ENCODE data around the gene FAM53B. TPM values are rescaled to one million over a fixed set of nuclear protein-coding genes. Genes with fewer than 3 reads are reported as not detected.

The FAM53B gene
- total RNA-seq, 4 donors from 2014 or later, result 60.8 to 84.8 (median 78.8) TPM

- TF ChIP-seq CTCF (IDR thresholded peaks at IDR 0.05), result no peak
- no peak for TF ChIP-seq EP300 (IDR thresholded peaks at IDR 0.05)
- TF ChIP-seq POLR2A (IDR thresholded peaks at IDR 0.05), result no peak
- WGBS, 2 donors, result 58 to 66% methylated on average over 22 to 26 of the region's 26 CpGs
- no peak overlapping the region for H3K4me3 ChIP-seq
- H3K36me3 ChIP-seq, result no peaks in the 10 kb centered on the region
- peaks cover 0 to 10% (median 0%) of the 10 kb centered on the region in 4 donors for H3K9me3 ChIP-seq
- no peak for DNase-seq (ENCODE audit: low spot score in 2 of 2)
- peaks cover 0 to 46% (median 6%) of the 10 kb centered on the region in 4 donors for H3K4me1 ChIP-seq
- no peaks in the 10 kb centered on the region for H3K27me3 ChIP-seq
- peak overlapping the region in 1 of 4 donors; percentile 50 for H3K27ac ChIP-seq
Observed at GRCh38 chr10:124592736-124593430, 151.3 kb downstream of the FAM53B start.

GRCh38 chr10:124592101-124592500 lies 152.1 kb downstream of the FAM53B start:
- no peak for DNase-seq (ENCODE audit: low spot score in 2 of 2)
- whole genome bisulfite sequencing, 2 donors, result 73 to 91% methylated on average over 4 to 7 of the region's 7 CpGs

GRCh38 chr10:124591123-124591495 lies 153.1 kb downstream of the FAM53B start:
- 80 to 81% methylated on average over 4 of the region's 5 CpGs for WGBS, 2 donors
- Histone ChIP-seq H3K36me3 (no peaks in the 10 kb centered on the region), H3K4me3 (no peak overlapping the region), H3K27me3 (no peaks in the 10 kb centered on the region), H3K9me3 (peaks cover 0 to 10% (median 0%) of the 10 kb centered on the region in 4 donors), H3K27ac (peak overlapping the region in 2 of 4 donors; percentile 88), H3K4me1 (peaks cover 0 to 44% (median 6%) of the 10 kb centered on the region in 4 donors)
- TF ChIP-seq POLR2A (IDR thresholded peaks at IDR 0.05) (no peak), CTCF (IDR thresholded peaks at IDR 0.05) (no peak), EP300 (IDR thresholded peaks at IDR 0.05) (no peak)
- no peak for DNase-seq (ENCODE audit: low spot score in 2 of 2)

More at GRCh38 chr10:124592101-124592500, 152.1 kb downstream of the FAM53B start:
- Histone ChIP-seq H3K4me3 (no peak overlapping the region), H3K27ac (peak overlapping the region in 1 of 4 donors; percentile 50), H3K36me3 (no peaks in the 10 kb centered on the region), H3K27me3 (no peaks in the 10 kb centered on the region), H3K9me3 (peaks cover 0 to 10% (median 0%) of the 10 kb centered on the region in 4 donors), H3K4me1 (peaks cover 0 to 44% (median 6%) of the 10 kb centered on the region in 4 donors)
- TF ChIP-seq EP300 (IDR thresholded peaks at IDR 0.05) (no peak), POLR2A (IDR thresholded peaks at IDR 0.05) (no peak), CTCF (IDR thresholded peaks at IDR 0.05) (no peak)

- no peak overlapping the region for H3K4me3 ChIP-seq
- TF ChIP-seq POLR2A (IDR thresholded peaks at IDR 0.05) (no peak), EP300 (IDR thresholded peaks at IDR 0.05) (no peak), CTCF (IDR thresholded peaks at IDR 0.05) (peak in 2 of 5 experiments; percentile 39 to 42)
Observed at GRCh38 chr10:124590216-124591122, 153.7 kb downstream of the FAM53B start.

More at GRCh38 chr10:124590216-124591122, 153.7 kb downstream of the FAM53B start:
- H3K27ac ChIP-seq, result peak overlapping the region; percentile 55 to 88 (median 77)
- 65 to 75% methylated on average over 19 to 23 of the region's 23 CpGs for WGBS, 2 donors
- no peak for DNase-seq (ENCODE audit: low spot score in 2 of 2)
- H3K9me3 ChIP-seq, result peaks cover 0 to 10% (median 0%) of the 10 kb centered on the region in 4 donors
- no peaks in the 10 kb centered on the region for H3K36me3 ChIP-seq
- H3K27me3 ChIP-seq, result no peaks in the 10 kb centered on the region
- H3K4me1 ChIP-seq, result peaks cover 0 to 44% (median 6%) of the 10 kb centered on the region in 4 donors

Data from tibial nerve (tissue), 4 donors.